ENCODE results near the gene ARHGEF37.
"Not testable (repeated sequence)": the region's sequence is repeated elsewhere in the genome, so short reads cannot be mapped to it uniquely, and the experiment has no call there.

ARHGEF37 gene

GRCh38 chr5:149652697-149653096, 71.4 kb downstream of the ARHGEF37 start:
- no peak for DNase-seq

DNA sequence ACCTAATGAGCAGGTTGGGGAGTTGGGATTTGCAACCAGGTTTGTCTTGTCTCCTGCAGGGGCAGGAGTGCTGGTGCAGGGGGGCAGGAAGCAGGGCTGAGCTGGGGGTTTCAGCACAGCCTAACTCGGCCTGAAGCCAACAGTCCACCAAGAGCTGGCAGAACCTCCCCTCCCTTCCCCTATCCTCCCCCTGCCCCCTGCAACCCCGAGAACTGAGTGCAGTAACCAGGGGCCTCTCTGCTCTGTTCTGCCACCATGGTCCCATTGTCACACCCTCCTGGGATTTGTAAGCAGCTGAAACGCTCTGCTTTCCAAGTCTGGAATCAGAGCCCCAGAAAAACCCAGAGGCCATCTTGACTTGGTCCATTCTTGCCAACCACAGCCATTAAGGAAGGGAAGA, 72.9 kb downstream of the ARHGEF37 start:
- no peak for DNase-seq

- DNase-seq, result no peak
Observed at GRCh38 chr5:149654883-149655505, 73.7 kb downstream of the ARHGEF37 start.

GRCh38 chr5:149656576-149657182, 75.4 kb downstream of the ARHGEF37 start:
- peak; percentile 36 for DNase-seq

GRCh38 chr5:149657324-149657723, 76.0 kb downstream of the ARHGEF37 start:
- no peak for DNase-seq

DNA sequence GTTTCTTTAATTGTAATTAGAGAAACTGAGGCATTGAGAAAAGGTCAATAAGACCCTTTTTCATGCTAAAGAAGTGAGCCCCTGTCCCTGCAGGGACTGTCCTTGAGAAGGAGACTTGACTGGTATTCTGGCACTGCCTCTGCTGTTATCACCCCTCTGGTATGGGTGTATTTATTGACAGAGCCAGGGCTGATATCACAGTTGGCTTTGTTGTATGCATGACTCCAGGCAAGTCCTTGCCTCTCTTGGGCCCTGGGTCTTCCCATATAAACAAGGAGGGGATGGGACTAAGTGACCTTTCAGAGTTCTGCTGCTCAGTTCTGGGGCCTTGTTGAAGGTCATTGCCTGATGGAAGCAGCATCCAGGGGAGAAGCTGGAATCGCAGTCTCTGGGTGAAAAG, 77.0 kb downstream of the ARHGEF37 start:
- no peak for DNase-seq

GRCh38 chr5:149664083-149664482, 82.8 kb downstream of the ARHGEF37 start:
- no peak for DNase-seq

DNA sequence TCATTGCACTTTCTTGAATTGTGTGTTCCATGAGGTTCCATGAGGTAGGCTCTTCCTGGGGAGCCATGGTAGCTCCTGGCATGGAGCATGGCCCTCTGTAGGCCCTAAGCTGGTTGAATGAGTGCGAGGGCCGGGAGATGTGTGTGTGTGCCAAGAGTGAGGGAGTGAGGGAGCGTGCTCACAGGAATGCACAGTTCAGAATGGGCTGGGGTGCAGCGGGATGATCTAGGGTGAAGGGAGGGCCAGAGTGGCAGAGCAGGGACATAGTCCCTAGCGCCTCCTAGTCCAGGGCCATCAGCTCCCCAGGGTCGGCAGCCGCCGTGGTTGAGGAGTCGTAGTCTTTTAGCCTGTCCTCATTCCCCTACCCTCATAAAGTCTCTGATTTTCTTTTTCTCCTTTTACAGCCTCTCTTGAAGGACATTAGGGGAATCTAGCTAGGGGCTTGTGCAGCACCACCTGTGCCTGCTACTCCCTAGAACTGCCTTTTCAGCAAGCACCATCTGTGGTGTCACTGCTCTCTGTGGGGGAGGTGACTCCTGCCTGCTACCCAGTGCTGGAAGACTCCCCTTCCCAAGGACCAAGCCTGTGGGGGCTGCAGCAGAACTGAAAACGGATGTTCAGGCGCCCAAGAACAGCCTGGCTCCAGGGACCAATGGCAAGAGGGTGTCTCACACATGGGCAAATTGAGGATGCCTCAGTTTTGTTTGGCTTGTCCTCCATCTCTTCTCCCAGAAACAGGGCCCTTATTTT, 83.5 kb downstream of the ARHGEF37 start:
- DNase-seq, result no peak

DNA sequence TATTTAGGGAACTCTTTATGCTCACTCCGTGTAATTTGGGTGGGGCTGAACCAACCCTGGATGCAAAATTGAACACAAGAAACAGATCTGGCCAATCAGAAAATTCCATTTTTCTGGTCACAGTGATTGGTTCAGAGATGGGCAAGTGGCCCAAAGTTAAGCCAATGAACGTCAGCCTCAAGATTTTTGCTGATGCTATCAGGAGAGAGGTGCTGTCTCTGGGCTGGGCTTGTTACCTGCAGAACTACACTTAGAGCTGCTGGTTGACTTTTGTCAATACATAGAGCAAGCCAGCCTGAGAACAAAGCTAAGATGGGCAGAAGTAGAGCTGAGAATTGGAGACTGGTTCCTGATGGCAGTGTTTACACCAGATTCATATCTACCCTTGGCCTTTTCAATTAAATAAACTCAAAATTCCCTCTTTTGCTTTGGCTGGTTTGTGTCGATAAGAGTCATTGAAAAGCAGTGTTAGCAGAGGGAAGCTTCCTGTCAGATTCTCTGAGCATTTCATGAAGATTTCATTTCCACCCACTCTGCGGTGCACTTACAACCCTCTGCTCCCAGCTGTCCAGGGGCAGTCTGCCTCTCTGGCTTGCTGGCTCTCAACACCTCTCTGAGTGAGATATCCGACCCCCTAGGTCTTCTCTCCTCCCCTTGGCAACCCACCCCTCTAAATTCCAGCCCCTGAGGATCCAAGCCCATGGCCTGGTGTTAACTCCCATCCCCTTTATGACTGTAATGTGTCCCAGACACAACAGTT, 84.3 kb downstream of the ARHGEF37 start:
- no peak for DNase-seq

DNA sequence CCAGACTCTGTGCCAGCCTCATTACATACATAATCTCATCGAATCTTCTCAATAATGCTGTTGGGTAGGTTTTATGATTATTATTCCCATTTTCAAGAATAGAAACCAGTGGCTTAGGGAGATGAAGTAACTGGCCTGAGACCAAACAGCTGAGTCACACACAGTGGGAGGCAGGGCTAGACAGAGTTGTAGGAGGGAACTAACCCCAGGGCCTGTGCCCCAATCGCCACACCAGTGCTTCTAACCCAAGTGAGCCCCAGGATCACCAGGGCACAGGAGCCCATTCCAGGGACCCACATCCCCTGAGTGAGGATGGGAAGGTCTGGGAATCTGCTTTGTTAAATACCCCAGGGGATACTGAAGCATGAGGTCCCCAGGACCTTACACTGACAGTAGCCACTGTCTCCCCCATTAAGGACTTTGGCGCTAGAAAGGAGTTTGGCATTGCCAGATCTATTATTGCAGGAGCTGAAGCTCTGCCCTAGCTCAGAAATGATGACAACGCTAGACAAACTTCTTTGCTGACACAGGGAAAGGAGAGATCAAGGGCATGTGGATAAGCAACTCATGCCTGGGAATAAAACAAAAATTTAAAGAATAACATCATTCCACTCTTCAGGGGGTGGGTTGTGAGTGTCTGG, 85.0 kb downstream of the ARHGEF37 start:
- peak; percentile 57 for DNase-seq

DNA sequence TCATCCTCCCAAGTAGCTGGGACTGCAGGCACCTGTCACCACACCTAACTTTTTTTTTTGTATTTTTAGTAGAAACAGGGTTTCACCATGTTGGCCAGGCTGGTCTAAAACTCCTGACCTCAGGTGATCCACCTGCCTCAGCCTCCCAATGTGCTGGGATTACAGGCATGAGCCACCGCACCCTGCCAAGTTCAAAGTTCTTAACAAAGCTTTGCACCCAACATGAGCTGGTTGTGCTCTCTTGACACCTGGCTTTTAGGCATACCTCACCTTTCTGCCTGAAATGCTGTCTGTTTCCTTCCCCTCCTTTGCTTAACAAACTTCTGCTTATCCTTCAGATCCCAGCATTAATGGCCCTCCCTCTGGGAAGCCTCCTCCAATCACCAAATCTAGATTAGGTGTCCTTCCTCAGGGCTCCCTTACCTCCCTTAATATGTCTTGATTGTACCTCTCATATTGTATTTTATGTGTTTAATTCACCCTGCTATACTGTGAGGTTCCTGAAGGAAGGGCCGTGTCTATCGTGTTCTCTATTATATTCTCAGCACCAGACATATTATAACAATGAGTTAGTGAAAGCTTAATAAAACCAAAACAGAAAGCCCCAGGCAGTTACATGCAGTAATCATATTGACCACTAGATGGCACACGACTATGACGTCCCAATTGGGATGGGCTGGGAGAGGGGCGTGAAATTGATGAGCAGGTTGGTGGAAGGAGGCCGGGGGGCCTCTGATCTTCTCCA, 86.0 kb downstream of the ARHGEF37 start:
- DNase-seq, result peak; percentile 42

- no peak for DNase-seq
Observed at GRCh38 chr5:149667829-149668330, 86.6 kb downstream of the ARHGEF37 start.

DNA sequence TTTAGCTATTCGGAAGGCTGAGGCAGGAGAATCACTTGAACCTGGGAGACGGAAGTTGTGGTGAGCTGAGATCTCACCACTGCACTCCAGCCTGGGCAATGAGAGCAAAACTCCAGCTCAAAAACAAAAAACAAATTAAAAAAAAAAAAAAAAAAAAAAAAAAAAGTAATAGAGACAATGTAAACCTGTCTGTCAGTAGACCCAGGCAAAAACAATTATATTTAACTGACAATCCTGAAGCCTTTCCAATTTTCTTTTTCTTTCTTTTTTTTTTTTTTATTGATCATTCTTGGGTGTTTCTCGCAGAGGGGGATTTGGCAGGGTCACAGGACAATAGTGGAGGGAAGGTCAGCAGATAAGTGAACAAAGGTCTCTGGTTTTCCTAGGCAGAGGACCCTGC, 88.0 kb downstream of the ARHGEF37 start:
- DNase-seq, result not testable (repeated sequence)

- no peak for DNase-seq
Observed at GRCh38 chr5:149671544-149671943, 90.2 kb downstream of the ARHGEF37 start.

- no peak for DNase-seq
Observed at GRCh38 chr5:149672701-149673476, 91.6 kb downstream of the ARHGEF37 start.

DNA sequence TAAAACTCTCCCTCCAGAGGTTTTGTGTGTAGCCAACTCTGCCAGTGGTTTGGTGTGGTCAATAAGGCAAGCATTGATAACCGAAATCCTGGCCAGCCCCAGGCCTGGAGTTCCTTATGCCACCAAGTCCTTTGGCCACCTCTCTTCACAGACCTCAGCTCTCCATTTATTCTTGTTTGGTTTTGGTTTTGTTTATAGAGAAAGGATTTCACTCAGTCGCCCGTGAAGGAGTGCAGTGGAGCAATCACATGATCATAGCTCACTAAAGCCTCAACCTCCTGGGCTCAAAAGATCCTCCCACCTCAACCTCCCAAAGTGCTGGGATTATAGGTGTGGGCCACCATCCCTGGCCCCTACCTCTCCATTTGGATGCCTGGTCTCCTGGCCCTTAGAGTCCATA, 93.4 kb downstream of the ARHGEF37 start:
- DNase-seq, result no peak

DNA sequence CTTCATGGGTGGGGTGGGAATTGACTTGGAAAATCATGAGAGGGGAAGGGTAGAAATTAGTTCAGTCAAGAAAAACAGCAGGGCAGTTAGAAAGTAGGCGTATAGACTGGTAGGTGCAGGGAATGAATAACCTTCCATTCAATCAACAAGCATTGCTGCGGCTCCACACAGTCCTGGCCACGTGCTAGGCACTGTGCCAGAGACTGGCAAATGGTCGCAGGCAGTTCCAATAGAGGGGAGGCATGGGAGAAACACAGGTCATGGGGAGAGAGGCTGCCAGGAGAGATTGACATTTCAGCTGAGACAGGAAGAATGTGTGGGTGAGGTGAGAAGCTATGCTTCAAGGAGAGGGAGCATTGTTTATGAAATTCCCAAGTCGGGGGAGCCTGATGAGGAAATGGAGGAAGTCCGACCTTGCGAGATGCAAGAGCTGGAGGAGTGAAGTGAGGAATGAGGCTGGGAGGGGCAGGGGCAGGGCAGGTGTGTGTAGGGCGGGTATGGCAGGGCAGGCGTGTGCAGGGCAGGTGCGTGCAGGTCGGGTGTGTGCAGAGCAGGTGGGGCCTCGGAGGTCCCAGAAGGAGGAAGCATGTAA, 94.4 kb downstream of the ARHGEF37 start:
- DNase-seq, result no peak

DNA sequence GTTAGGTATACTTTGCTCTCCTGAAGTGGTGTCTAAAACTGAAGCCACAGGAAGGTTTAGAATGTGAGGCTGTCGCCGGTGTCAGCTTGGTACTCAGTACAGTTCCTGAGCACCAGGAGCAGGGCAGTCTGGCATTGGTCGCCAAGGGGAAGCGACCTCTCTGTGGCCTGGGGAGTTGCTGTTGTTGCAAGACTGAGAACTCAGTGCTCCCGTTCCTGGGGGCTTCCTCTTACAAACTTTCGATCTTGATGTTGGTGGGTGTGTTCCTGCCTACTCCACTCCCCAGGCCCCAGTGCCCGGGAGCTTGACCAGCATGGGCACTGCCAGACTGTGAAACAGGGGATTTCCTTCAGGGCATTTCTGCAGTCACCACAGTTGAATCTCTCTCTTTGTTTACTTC, 96.4 kb downstream of the ARHGEF37 start:
- no peak for DNase-seq

- no peak for DNase-seq
Observed at GRCh38 chr5:149679876-149680809, 98.8 kb downstream of the ARHGEF37 start.

GRCh38 chr5:149680810-149681221, 99.5 kb downstream of the ARHGEF37 start:
- no peak for DNase-seq

All from EL (cell line).